Gastroesophageal sphincter (tissue), 4 donors: ENCODE results near the gene PLEKHH3. TPM values are rescaled to one million over a fixed set of nuclear protein-coding genes. Genes with fewer than 3 reads are reported as not detected.
A peak's percentile ranks its signal among the peaks of the same experiment; 100 is the strongest.

Experiments used
- ATAC-seq: fragments of 150-250 bp; one replicate; pipeline ENCODE4 v1.9.1; 2016; ENCODE audit warnings: mild to moderate bottlenecking, moderate library complexity
- H3K27ac ChIP-seq, 4 donors: fragments of 200-600 bp; sonication (generic) in 3 of 4; 1 replicate in 3 of 4; 2 replicates in 1 of 4; pipeline ENCODE4 v1.5.1; 2016 to 2019
- H3K27me3 ChIP-seq: fragments of 200-600 bp; sonication (generic); one replicate; pipeline ENCODE4 v1.5.1; 2019
- H3K36me3 ChIP-seq, 2 donors: fragments of 200-600 bp; sonication (generic); one replicate each; pipeline ENCODE4 v1.5.1; 2019; ENCODE audit warnings: control low read depth in 1 of 2
- H3K4me1 ChIP-seq, 3 donors: fragments of 200-600 bp; sonication (generic); 1 replicate in 2 of 3; 2 replicates in 1 of 3; pipeline ENCODE4 v1.5.1; 2016 to 2019; ENCODE audit warnings: control low read depth in 2 of 3
- H3K4me3 ChIP-seq, 2 donors: fragments of 200-600 bp; sonication (generic); one replicate each; pipeline ENCODE4 v1.5.1; 2019; ENCODE audit warnings: mild to moderate bottlenecking in 1 of 2, moderate library complexity in 1 of 2
- H3K9me3 ChIP-seq, 3 donors: fragments of 200-600 bp; sonication (generic); one replicate each; pipeline ENCODE4 v1.5.1; 2017 to 2019; ENCODE audit warnings: control low read depth in 2 of 3
- CTCF ChIP-seq, 4 experiments: fragments of 200-600 bp in 2 of 4; fragments of 450-650 bp in 2 of 4; sonication (generic) in 1 of 4; IDR thresholded peaks; one replicate each; pipeline ENCODE4 v1.5.1; 2017 to 2019; ENCODE audit warnings: antibody characterized with exemption in 4 of 4, mild to moderate bottlenecking in 2 of 4, moderate library complexity in 2 of 4
- EP300 ChIP-seq: sonication (generic); formaldehyde crosslinking; IDR thresholded peaks from one replicate; pipeline ENCODE4 v1.6.1; 2017; ENCODE audit warnings: antibody characterized with exemption, mild to moderate bottlenecking
- POLR2A ChIP-seq, 2 donors: fragments of 450-650 bp; IDR thresholded peaks; one replicate each; pipeline ENCODE4 v1.6.1; 2017; ENCODE audit warnings: antibody characterized with exemption in 2 of 2, mild to moderate bottlenecking in 2 of 2, moderate library complexity in 1 of 2
- POLR2AphosphoS5 ChIP-seq: sonication (generic); formaldehyde crosslinking; IDR thresholded peaks from one replicate; pipeline ENCODE4 v1.6.1; 2017; ENCODE audit warnings: antibody characterized with exemption
- WGBS, 2 donors: methylation state at CpG; one replicate each; pipeline ENCODE4 v1.1.5; 2018; ENCODE audit warnings: low coverage in 1 of 2; 5-methylcytosine and 5-hydroxymethylcytosine counted together
- total RNA-seq, 4 donors: library from RNA; depleted of rRNA; stranded (reverse); fragments of >200 nt; gene quantifications; one replicate each; pipeline ENCODE4 v1.1.0, GENCODE V29; 2016

The PLEKHH3 gene
- total RNA-seq, 4 donors from 2014 or later = 13.7 to 40.8 (median 23.4) TPM

- H3K36me3 ChIP-seq = peaks cover 0 to 6% of the 10 kb centered on the region in 2 donors
- H3K27me3 ChIP-seq = no peaks in the 10 kb centered on the region
- peak overlapping the region; percentile 23 to 81 for H3K4me3 ChIP-seq
- ATAC-seq = no peak
- WGBS, 2 donors = 29 to 70% methylated on average over 2 of the region's 20 CpGs
- TF ChIP-seq POLR2AphosphoS5 (no peak), EP300 (no peak)
- H3K4me1 ChIP-seq = peaks cover 3 to 83% (median 43%) of the 10 kb centered on the region in 3 donors
- H3K9me3 ChIP-seq = no peaks in the 10 kb centered on the region
- H3K27ac ChIP-seq = peak overlapping the region; percentile 94 to 99 (median 98)
These were observed 3.6 kb upstream of the PLEKHH3 start for GRCh38 chr17:42680331-42680808.

GRCh38 chr17:42679492-42680330 is 2.9 kb upstream of the PLEKHH3 start:
- H3K27me3 ChIP-seq = no peaks in the 10 kb centered on the region
- no CpG with 5 or more reads among the region's 78 CpGs for WGBS, 2 donors
- H3K36me3 ChIP-seq = no peaks in the 10 kb centered on the region
- peak; percentile 38 for ATAC-seq
- H3K4me1 ChIP-seq = peaks cover 3 to 85% (median 48%) of the 10 kb centered on the region in 3 donors
- peak in 3 of 4 experiments; percentile 97 to 98 (median 97) for TF ChIP-seq CTCF (IDR thresholded peaks at IDR 0.05)
- TF ChIP-seq POLR2AphosphoS5 = peak; percentile 44
- peak in 1 of 2 donors; percentile 33 for TF ChIP-seq POLR2A (IDR thresholded peaks at IDR 0.05)
- no peak for TF ChIP-seq EP300
- H3K4me3 ChIP-seq = peak overlapping the region; percentile 23 to 81
- no peaks in the 10 kb centered on the region for H3K9me3 ChIP-seq
- peak overlapping the region; percentile 94 to 99 (median 98) for H3K27ac ChIP-seq

GRCh38 chr17:42678951-42679491 is 2.2 kb upstream of the PLEKHH3 start:
- no peak for ATAC-seq
- no peaks in the 10 kb centered on the region for H3K36me3 ChIP-seq
- peak overlapping the region; percentile 94 to 99 (median 98) for H3K27ac ChIP-seq
- WGBS, 2 donors = 0% methylated on average over 3 of the region's 18 CpGs
- H3K27me3 ChIP-seq = no peaks in the 10 kb centered on the region
- TF ChIP-seq CTCF (IDR thresholded peaks at IDR 0.05) = no peak
- no peak for TF ChIP-seq EP300
- peak; percentile 40 for TF ChIP-seq POLR2AphosphoS5
- H3K4me3 ChIP-seq = peak overlapping the region; percentile 23 to 81
- H3K4me1 ChIP-seq = peaks cover 3 to 85% (median 54%) of the 10 kb centered on the region in 3 donors
- no peaks in the 10 kb centered on the region for H3K9me3 ChIP-seq

- H3K36me3 ChIP-seq = peaks cover 0 to 6% of the 10 kb centered on the region in 2 donors
- no peaks in the 10 kb centered on the region for H3K9me3 ChIP-seq
- TF ChIP-seq CTCF (IDR thresholded peaks at IDR 0.05) = no peak
- TF ChIP-seq POLR2AphosphoS5 = peak; percentile 23
- peak in 1 of 2 donors; percentile 57 for TF ChIP-seq POLR2A (IDR thresholded peaks at IDR 0.05)
- no peak for TF ChIP-seq EP300
- H3K27ac ChIP-seq = peak overlapping the region; percentile 94 to 99 (median 98)
- peak; percentile 41 for ATAC-seq
- H3K27me3 ChIP-seq = no peaks in the 10 kb centered on the region
- peak overlapping the region; percentile 81 to 83 for H3K4me3 ChIP-seq
- peaks cover 3 to 85% (median 58%) of the 10 kb centered on the region in 3 donors for H3K4me1 ChIP-seq
- WGBS, 2 donors = 0% methylated on average over 1 to 6 of the region's 53 CpGs
These were observed 1.4 kb upstream of the PLEKHH3 start for GRCh38 chr17:42677921-42678781.
